ENCODE results near the gene SAP30L. TPM values are rescaled to one million over a fixed set of nuclear protein-coding genes. Genes with fewer than 3 reads are reported as not detected.

Gene SAP30L
- total and polyA plus RNA-seq, 2 donors (not counting 1 experiment from before 2014, with no cell fraction given): 26.6 to 31.5 TPM

GRCh38 chr5:154476354-154477205, 30.8 kb downstream of the SAP30L start:
- no peaks in the 10 kb centered on the region for H3K4me1 ChIP-seq (ENCODE audit: control insufficient read depth, extremely low read depth, insufficient read depth, low read length)
- H3K4me3 ChIP-seq (replicated peaks in 1 of 4; ENCODE audit: control extremely low read depth in 1 of 4, insufficient read depth in 1 of 4, low read depth in 3 of 4, low read length in 4 of 4): no peak overlapping the region
- peaks cover 97% of the 10 kb centered on the region for H3K27me3 ChIP-seq (ENCODE audit: control insufficient read depth, insufficient read depth, low read length)
- peak; percentile 6 for TF ChIP-seq EZH2 (IDR thresholded peaks at IDR 0.05; ENCODE audit: low read length, missing control alignments)
- TF ChIP-seq CTCF (conservative IDR thresholded peaks at IDR 0.05 in 1 of 2, IDR thresholded peaks at IDR 0.05 in 1 of 2; ENCODE audit: low read depth in 1 of 2, low read length in 2 of 2): no peak
- DNase-seq (ENCODE audit: low read depth in 2 of 2): no peak
- H3K36me3 ChIP-seq (ENCODE audit: control insufficient read depth, insufficient read depth, low read length): no peaks in the 10 kb centered on the region
- no peak overlapping the region for H3K9ac ChIP-seq (ENCODE audit: insufficient read depth, low read length)
- H3K79me2 ChIP-seq (ENCODE audit: control insufficient read depth, insufficient read depth, low read length): no peaks in the 10 kb centered on the region
- H3K4me2 ChIP-seq (ENCODE audit: extremely low read depth, insufficient read depth, low read length): no peak overlapping the region
- H4K20me1 ChIP-seq (ENCODE audit: control insufficient read depth, extremely low read depth, insufficient read depth, low read length): no peaks in the 10 kb centered on the region
- H3K9me3 ChIP-seq (ENCODE audit: control insufficient read depth, insufficient read depth, low read depth, low read length): no peaks in the 10 kb centered on the region
- no peak overlapping the region for H3K27ac ChIP-seq (ENCODE audit: insufficient read depth, low read length)
- H2AFZ ChIP-seq (ENCODE audit: low read length): no peak overlapping the region

DNA sequence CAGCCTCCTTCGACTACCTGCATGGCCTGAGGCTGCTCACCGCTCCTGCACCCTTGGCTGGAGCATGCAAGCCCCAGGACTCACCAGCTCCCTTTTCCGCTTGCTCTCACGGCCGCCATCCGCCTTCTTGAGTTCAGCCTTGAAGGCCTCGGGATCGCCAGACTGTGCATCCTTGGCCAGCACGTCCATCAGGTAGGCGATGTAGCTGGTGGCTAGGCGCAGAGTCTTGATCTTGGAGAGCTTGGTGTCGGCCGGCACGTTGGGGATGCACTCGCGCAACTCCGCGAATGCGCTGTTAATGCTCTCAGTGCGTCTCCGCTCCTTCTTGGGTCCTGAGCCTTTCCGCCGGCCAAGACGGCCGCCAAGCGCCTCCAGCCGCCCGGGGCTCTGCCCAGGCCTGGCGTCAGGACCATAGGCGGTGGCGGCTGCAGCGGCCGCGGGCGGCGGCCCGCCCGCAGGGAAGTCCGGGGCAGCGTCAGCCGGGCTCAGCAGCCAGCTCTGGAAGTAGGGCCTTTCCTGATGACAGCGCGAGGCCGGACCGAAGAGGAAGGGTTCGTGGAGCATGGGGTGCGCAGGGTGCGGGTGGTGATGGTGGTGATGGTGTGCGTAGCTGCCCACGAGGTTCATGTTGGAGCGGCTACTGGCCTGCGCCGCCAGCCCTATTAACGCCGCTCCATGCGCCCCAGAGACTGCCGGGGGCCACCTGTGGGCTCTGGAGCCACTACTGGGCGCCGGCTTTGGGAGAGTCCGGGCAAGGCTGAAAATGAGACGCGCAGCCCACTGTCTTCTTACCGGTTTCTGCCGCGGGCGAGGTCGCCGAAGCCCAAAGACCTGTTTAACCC, 31.8 kb downstream of the SAP30L start:
- H3K79me2 ChIP-seq (ENCODE audit: control insufficient read depth, insufficient read depth, low read length): no peaks in the 10 kb centered on the region
- H3K4me2 ChIP-seq (ENCODE audit: extremely low read depth, insufficient read depth, low read length): peak overlapping the region; percentile 33
- no peak overlapping the region for H3K27ac ChIP-seq (ENCODE audit: insufficient read depth, low read length)
- no peak overlapping the region for H2AFZ ChIP-seq (ENCODE audit: low read length)
- TF ChIP-seq EZH2 (IDR thresholded peaks at IDR 0.05; ENCODE audit: low read length, missing control alignments) (peak; percentile 95), CTCF (conservative IDR thresholded peaks at IDR 0.05 in 1 of 2, IDR thresholded peaks at IDR 0.05 in 1 of 2; ENCODE audit: low read depth in 1 of 2, low read length in 2 of 2) (no peak)
- H3K27me3 ChIP-seq (ENCODE audit: control insufficient read depth, insufficient read depth, low read length): peaks cover 97% of the 10 kb centered on the region
- H3K4me3 ChIP-seq (replicated peaks in 1 of 4; ENCODE audit: control extremely low read depth in 1 of 4, insufficient read depth in 1 of 4, low read depth in 3 of 4, low read length in 4 of 4): no peak overlapping the region
- H3K4me1 ChIP-seq (ENCODE audit: control insufficient read depth, extremely low read depth, insufficient read depth, low read length): no peaks in the 10 kb centered on the region
- DNase-seq (ENCODE audit: low read depth in 2 of 2): peak in 1 of 2 donors; percentile 9
- no peaks in the 10 kb centered on the region for H4K20me1 ChIP-seq (ENCODE audit: control insufficient read depth, extremely low read depth, insufficient read depth, low read length)
- no peaks in the 10 kb centered on the region for H3K36me3 ChIP-seq (ENCODE audit: control insufficient read depth, insufficient read depth, low read length)
- H3K9me3 ChIP-seq (ENCODE audit: control insufficient read depth, insufficient read depth, low read depth, low read length): no peaks in the 10 kb centered on the region
- H3K9ac ChIP-seq (ENCODE audit: insufficient read depth, low read length): no peak overlapping the region

DNA sequence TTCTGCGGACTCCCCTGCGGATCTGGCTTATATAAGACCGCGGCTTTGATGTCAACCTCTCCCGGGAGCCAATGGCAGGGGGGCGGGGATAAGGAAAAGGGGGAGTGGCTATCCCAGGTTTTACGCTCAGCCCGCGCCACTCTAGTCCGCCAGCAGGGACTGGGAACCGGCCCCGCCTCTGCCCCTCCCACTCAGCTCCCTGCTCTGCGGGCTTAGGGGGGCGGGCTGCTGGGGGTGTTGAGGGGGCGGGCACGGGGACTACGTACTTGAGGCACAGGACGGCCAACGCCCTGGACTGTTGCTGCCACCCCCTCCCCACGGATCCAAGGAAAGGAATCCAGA, 32.4 kb downstream of the SAP30L start, which contains the start of gene HAND1:
HAND1 (minus strand) TSS at position 4 of the 342 bp plus-strand sequence. CDS start 219 bp downstream, outside the sequence.
- Histone ChIP-seq H3K4me1 (ENCODE audit: control insufficient read depth, extremely low read depth, insufficient read depth, low read length) (no peaks in the 10 kb centered on the region), H3K9me3 (ENCODE audit: control insufficient read depth, insufficient read depth, low read depth, low read length) (no peaks in the 10 kb centered on the region), H2AFZ (ENCODE audit: low read length) (no peak within 1 kb of the TSS), H3K9ac (ENCODE audit: insufficient read depth, low read length) (no peak within 1 kb of the TSS), H4K20me1 (ENCODE audit: control insufficient read depth, extremely low read depth, insufficient read depth, low read length) (no peaks in the 10 kb centered on the region), H3K27ac (ENCODE audit: insufficient read depth, low read length) (no peak within 1 kb of the TSS), H3K79me2 (ENCODE audit: control insufficient read depth, insufficient read depth, low read length) (no peaks in the 10 kb centered on the region), H3K27me3 (ENCODE audit: control insufficient read depth, insufficient read depth, low read length) (peaks cover 97% of the 10 kb centered on the region), H3K4me2 (ENCODE audit: extremely low read depth, insufficient read depth, low read length) (peak within 1 kb of the TSS; percentile 33), H3K4me3 (replicated peaks in 1 of 4; ENCODE audit: control extremely low read depth in 1 of 4, insufficient read depth in 1 of 4, low read depth in 3 of 4, low read length in 4 of 4) (no peak within 1 kb of the TSS), H3K36me3 (ENCODE audit: control insufficient read depth, insufficient read depth, low read length) (no peaks in the 10 kb centered on the region)
- TF ChIP-seq EZH2 (IDR thresholded peaks at IDR 0.05; ENCODE audit: low read length, missing control alignments) (no peak), CTCF (conservative IDR thresholded peaks at IDR 0.05 in 1 of 2, IDR thresholded peaks at IDR 0.05 in 1 of 2; ENCODE audit: low read depth in 1 of 2, low read length in 2 of 2) (no peak)
- DNase-seq (ENCODE audit: low read depth in 2 of 2): no peak
